ENCODE results near the gene KLHL25.

DNA sequence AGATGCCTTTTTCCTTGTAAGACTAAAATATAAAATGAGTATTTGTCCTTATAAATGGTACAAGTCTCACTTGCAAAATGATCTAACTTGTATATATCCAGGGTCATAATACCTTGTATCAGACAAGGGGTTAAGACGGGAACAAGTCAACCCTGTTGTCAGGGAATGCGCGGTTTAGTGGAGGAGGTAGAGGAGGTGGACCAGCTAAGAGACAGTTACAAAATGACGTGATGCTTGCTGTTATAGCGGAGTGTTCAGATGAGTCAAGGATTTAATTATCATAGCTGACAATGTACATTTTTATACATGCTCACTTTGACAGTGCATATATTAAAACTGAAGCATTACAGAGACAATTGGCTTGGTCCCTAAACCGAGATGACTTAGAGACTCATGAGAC lies 26.8 kb upstream of the KLHL25 start:
- no peak for TF ChIP-seq EP300 (IDR thresholded peaks at IDR 0.05)
- TF ChIP-seq, protein P1, sequence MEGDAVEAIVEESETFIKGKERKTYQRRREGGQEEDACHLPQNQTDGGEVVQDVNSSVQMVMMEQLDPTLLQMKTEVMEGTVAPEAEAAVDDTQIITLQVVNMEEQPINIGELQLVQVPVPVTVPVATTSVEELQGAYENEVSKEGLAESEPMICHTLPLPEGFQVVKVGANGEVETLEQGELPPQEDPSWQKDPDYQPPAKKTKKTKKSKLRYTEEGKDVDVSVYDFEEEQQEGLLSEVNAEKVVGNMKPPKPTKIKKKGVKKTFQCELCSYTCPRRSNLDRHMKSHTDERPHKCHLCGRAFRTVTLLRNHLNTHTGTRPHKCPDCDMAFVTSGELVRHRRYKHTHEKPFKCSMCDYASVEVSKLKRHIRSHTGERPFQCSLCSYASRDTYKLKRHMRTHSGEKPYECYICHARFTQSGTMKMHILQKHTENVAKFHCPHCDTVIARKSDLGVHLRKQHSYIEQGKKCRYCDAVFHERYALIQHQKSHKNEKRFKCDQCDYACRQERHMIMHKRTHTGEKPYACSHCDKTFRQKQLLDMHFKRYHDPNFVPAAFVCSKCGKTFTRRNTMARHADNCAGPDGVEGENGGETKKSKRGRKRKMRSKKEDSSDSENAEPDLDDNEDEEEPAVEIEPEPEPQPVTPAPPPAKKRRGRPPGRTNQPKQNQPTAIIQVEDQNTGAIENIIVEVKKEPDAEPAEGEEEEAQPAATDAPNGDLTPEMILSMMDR (IDR thresholded peaks at IDR 0.05), result no peak
- no peak for TF ChIP-seq POLR2A (IDR thresholded peaks at IDR 0.05)

All from sigmoid colon (tissue), 4 donors.